ENCODE data around the gene S100A8. TPM values are rescaled to one million over a fixed set of nuclear protein-coding genes. Genes with fewer than 3 reads are reported as not detected.

Gene S100A8
- total RNA-seq, 4 donors from 2014 or later: 2.4 to 118 (median 10.6) TPM

- no peak overlapping the region for H3K27ac ChIP-seq
- no peaks in the 10 kb centered on the region for H3K4me1 ChIP-seq
- DNase-seq (ENCODE audit: low spot score in 2 of 2): no peak
- no peak for TF ChIP-seq EP300 (IDR thresholded peaks at IDR 0.05)
- TF ChIP-seq CTCF (IDR thresholded peaks at IDR 0.05): no peak
- no peak for TF ChIP-seq POLR2A (IDR thresholded peaks at IDR 0.05)
- H3K36me3 ChIP-seq: no peaks in the 10 kb centered on the region
- no peaks in the 10 kb centered on the region for H3K27me3 ChIP-seq
- H3K4me3 ChIP-seq: no peak overlapping the region
- H3K9me3 ChIP-seq: no peaks in the 10 kb centered on the region
- 68 to 83% methylated on average over 2 of the region's 2 CpGs for WGBS, 2 donors
Measured at GRCh38 chr1:153430166-153430553, 39.3 kb upstream of the S100A8 start.

GRCh38 chr1:153429266-153430165 is 38.6 kb upstream of the S100A8 start:
- Histone ChIP-seq H3K36me3 (no peaks in the 10 kb centered on the region), H3K27me3 (no peaks in the 10 kb centered on the region), H3K27ac (no peak overlapping the region), H3K4me1 (no peaks in the 10 kb centered on the region), H3K4me3 (no peak overlapping the region), H3K9me3 (no peaks in the 10 kb centered on the region)
- WGBS, 2 donors: 70 to 74% methylated on average over 7 of the region's 7 CpGs
- DNase-seq (ENCODE audit: low spot score in 2 of 2): no peak
- no peak for TF ChIP-seq CTCF (IDR thresholded peaks at IDR 0.05)
- TF ChIP-seq EP300 (IDR thresholded peaks at IDR 0.05): no peak
- TF ChIP-seq POLR2A (IDR thresholded peaks at IDR 0.05): no peak

GRCh38 chr1:153428791-153429190 is 37.9 kb upstream of the S100A8 start:
- no peak overlapping the region for H3K4me3 ChIP-seq
- DNase-seq (ENCODE audit: low spot score in 2 of 2): no peak
- TF ChIP-seq POLR2A (IDR thresholded peaks at IDR 0.05) (no peak), CTCF (IDR thresholded peaks at IDR 0.05) (no peak), EP300 (IDR thresholded peaks at IDR 0.05) (no peak)
- H3K9me3 ChIP-seq: no peaks in the 10 kb centered on the region
- no peaks in the 10 kb centered on the region for H3K27me3 ChIP-seq
- no peak overlapping the region for H3K27ac ChIP-seq
- H3K36me3 ChIP-seq: no peaks in the 10 kb centered on the region
- WGBS, 2 donors: 44 to 56% methylated on average over 4 to 6 of the region's 6 CpGs
- no peaks in the 10 kb centered on the region for H3K4me1 ChIP-seq

- H3K27me3 ChIP-seq: no peaks in the 10 kb centered on the region
- H3K4me3 ChIP-seq: no peak overlapping the region
- no peak overlapping the region for H3K27ac ChIP-seq
- no peaks in the 10 kb centered on the region for H3K4me1 ChIP-seq
- 78 to 80% methylated on average over 12 of the region's 12 CpGs for WGBS, 2 donors
- no peak for TF ChIP-seq POLR2A (IDR thresholded peaks at IDR 0.05)
- no peak for TF ChIP-seq CTCF (IDR thresholded peaks at IDR 0.05)
- no peak for TF ChIP-seq EP300 (IDR thresholded peaks at IDR 0.05)
- DNase-seq (ENCODE audit: low spot score in 2 of 2): no peak
- H3K36me3 ChIP-seq: no peaks in the 10 kb centered on the region
- H3K9me3 ChIP-seq: no peaks in the 10 kb centered on the region
Measured at GRCh38 chr1:153428073-153428638, 37.3 kb upstream of the S100A8 start.

- H3K36me3 ChIP-seq: no peaks in the 10 kb centered on the region
- TF ChIP-seq CTCF (IDR thresholded peaks at IDR 0.05): no peak
- TF ChIP-seq EP300 (IDR thresholded peaks at IDR 0.05): no peak
- TF ChIP-seq POLR2A (IDR thresholded peaks at IDR 0.05): no peak
- H3K27ac ChIP-seq: no peak overlapping the region
- DNase-seq (ENCODE audit: low spot score in 2 of 2): no peak
- H3K27me3 ChIP-seq: no peaks in the 10 kb centered on the region
- no peak overlapping the region for H3K4me3 ChIP-seq
- no peaks in the 10 kb centered on the region for H3K9me3 ChIP-seq
- H3K4me1 ChIP-seq: no peaks in the 10 kb centered on the region
- 26 to 29% methylated on average over 1 of the region's 1 CpG for WGBS, 2 donors
Measured at GRCh38 chr1:153426809-153427208, 35.9 kb upstream of the S100A8 start.
